Hepatocyte (in vitro differentiated cells): Measurements from ENCODE around the gene DHX16.
"Not testable (repeated sequence)": the region's sequence is repeated elsewhere in the genome, so short reads cannot be mapped to it uniquely, and the experiment has no call there.

Experiments used
- EZH2phosphoT487 ChIP-seq: fragments of 200-600 bp; sonication (generic); IDR thresholded peaks from one replicate; pipeline ENCODE4 v1.6.1; 2018; ENCODE audit warnings: antibody characterized with exemption, mild to moderate bottlenecking, low read depth, moderate library complexity; ENCODE audit not compliant: unreplicated experiment, severe bottlenecking
- TF ChIP-seq, protein P1 (sequence below): fragments of 200-600 bp; sonication (generic); IDR thresholded peaks from 2 replicates; pipeline ENCODE4 v1.5.1; 2016; ENCODE audit warnings: antibody characterized with exemption, mild to moderate bottlenecking; ENCODE audit not compliant: poor library complexity

GRCh38 chr6:30722025-30722279 is 49.1 kb upstream of the DHX16 start:
- TF ChIP-seq, protein P1, sequence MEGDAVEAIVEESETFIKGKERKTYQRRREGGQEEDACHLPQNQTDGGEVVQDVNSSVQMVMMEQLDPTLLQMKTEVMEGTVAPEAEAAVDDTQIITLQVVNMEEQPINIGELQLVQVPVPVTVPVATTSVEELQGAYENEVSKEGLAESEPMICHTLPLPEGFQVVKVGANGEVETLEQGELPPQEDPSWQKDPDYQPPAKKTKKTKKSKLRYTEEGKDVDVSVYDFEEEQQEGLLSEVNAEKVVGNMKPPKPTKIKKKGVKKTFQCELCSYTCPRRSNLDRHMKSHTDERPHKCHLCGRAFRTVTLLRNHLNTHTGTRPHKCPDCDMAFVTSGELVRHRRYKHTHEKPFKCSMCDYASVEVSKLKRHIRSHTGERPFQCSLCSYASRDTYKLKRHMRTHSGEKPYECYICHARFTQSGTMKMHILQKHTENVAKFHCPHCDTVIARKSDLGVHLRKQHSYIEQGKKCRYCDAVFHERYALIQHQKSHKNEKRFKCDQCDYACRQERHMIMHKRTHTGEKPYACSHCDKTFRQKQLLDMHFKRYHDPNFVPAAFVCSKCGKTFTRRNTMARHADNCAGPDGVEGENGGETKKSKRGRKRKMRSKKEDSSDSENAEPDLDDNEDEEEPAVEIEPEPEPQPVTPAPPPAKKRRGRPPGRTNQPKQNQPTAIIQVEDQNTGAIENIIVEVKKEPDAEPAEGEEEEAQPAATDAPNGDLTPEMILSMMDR, result not testable (repeated sequence)
- not testable (repeated sequence) for TF ChIP-seq EZH2phosphoT487
